Hepatocyte (in vitro differentiated cells): Measurements from ENCODE around the gene THAP4. TPM values are rescaled to one million over a fixed set of nuclear protein-coding genes. Genes with fewer than 3 reads are reported as not detected.

ENCODE experiments used
- DNase-seq: peaks from one replicate; pipeline ENCODE4 v3.0.0-alpha.2; 2016; ENCODE audit warnings: low spot score
- H2AFZ ChIP-seq: fragments of 200-600 bp; sonication (generic); 2 replicates; pipeline ENCODE4 v1.6.0; 2016; ENCODE audit warnings: antibody characterized with exemption, mild to moderate bottlenecking
- H3K27ac ChIP-seq: fragments of 200-600 bp; sonication (generic); 2 replicates; pipeline ENCODE4 v1.5.1; 2016; ENCODE audit warnings: mild to moderate bottlenecking
- H3K27me3 ChIP-seq: fragments of 200-600 bp; sonication (generic); 2 replicates; pipeline ENCODE4 v1.6.1; 2016
- H3K36me3 ChIP-seq: fragments of 200-600 bp; sonication (generic); replicated peaks from 2 replicates; pipeline ENCODE4 v1.5.1; 2016; ENCODE audit warnings: low read depth; ENCODE audit not compliant: insufficient read depth
- H3K4me1 ChIP-seq: fragments of 200-600 bp; sonication (generic); 2 replicates; pipeline ENCODE4 v1.5.1; 2016; ENCODE audit warnings: mild to moderate bottlenecking, moderate library complexity; ENCODE audit not compliant: insufficient read depth
- H3K4me2 ChIP-seq: fragments of 200-600 bp; sonication (generic); 2 replicates; pipeline ENCODE4 v1.6.0; 2016
- H3K4me3 ChIP-seq: fragments of 200-600 bp; sonication (generic); 2 replicates; pipeline ENCODE4 v1.5.1; 2016; ENCODE audit warnings: mild to moderate bottlenecking
- H3K79me2 ChIP-seq: fragments of 200-600 bp; sonication (generic); 2 replicates; pipeline ENCODE4 v1.6.0; 2017; ENCODE audit warnings: mild to moderate bottlenecking
- H3K9me2 ChIP-seq: fragments of 200-600 bp; sonication (generic); replicated peaks from 2 replicates; pipeline ENCODE4 v1.6.0; 2017; ENCODE audit warnings: mild to moderate bottlenecking; ENCODE audit not compliant: insufficient read depth
- H3K9me3 ChIP-seq: fragments of 200-600 bp; sonication (generic); 2 replicates; pipeline ENCODE4 v1.5.1; 2016; ENCODE audit warnings: low read depth, mild to moderate bottlenecking
- H4K20me1 ChIP-seq: fragments of 200-600 bp; sonication (generic); 2 replicates; pipeline ENCODE4 v1.6.0; 2016; ENCODE audit warnings: mild to moderate bottlenecking; ENCODE audit not compliant: insufficient read depth, poor library complexity, severe bottlenecking
- CTCF ChIP-seq: fragments of 200-600 bp; sonication (generic); IDR thresholded peaks from 2 replicates; pipeline ENCODE4 v1.5.1; 2016; ENCODE audit warnings: antibody characterized with exemption, mild to moderate bottlenecking; ENCODE audit not compliant: poor library complexity
- EZH2 ChIP-seq: fragments of 200-600 bp; sonication (generic); IDR thresholded peaks from 2 replicates; pipeline ENCODE4 v1.6.1; 2016; ENCODE audit warnings: antibody characterized with exemption, mild to moderate bottlenecking, borderline replicate concordance
- EZH2phosphoT487 ChIP-seq: fragments of 200-600 bp; sonication (generic); IDR thresholded peaks from one replicate; pipeline ENCODE4 v1.6.1; 2018; ENCODE audit warnings: antibody characterized with exemption, mild to moderate bottlenecking, low read depth, moderate library complexity; ENCODE audit not compliant: unreplicated experiment, severe bottlenecking
- WGBS: methylation state at CpG from one replicate; pipeline ENCODE4 v1.1.6; 2016; ENCODE audit warnings: low lambda C conversion rate; ENCODE audit errors: missing lambda C conversion rate; 5-methylcytosine and 5-hydroxymethylcytosine counted together
- polyA plus RNA-seq: library from polyadenylated mRNA; unstranded; fragments of >200 nt; fragmentation: Nextera tagmentation; extraction: Ambion mirVana; gene quantifications from 2 replicates; pipeline ENCODE4 v1.2.1, GENCODE V29; 2016
- total RNA-seq: library from RNA; depleted of rRNA; stranded (reverse); fragments of >200 nt; gene quantifications from 2 replicates; pipeline ENCODE4 v1.2.3, GENCODE V29; 2014

Gene THAP4
- total and polyA plus RNA-seq, 2 experiments from 2014 or later: 43.2 to 58.1 TPM

GRCh38 chr2:241652722-241653121 is 15.8 kb upstream of the THAP4 start:
- peaks cover 14% of the 10 kb centered on the region for H4K20me1 ChIP-seq
- no peak overlapping the region for H3K4me3 ChIP-seq
- H2AFZ ChIP-seq: no peak overlapping the region
- H3K9me2 ChIP-seq: no peaks in the 10 kb centered on the region
- H3K9me3 ChIP-seq: no peaks in the 10 kb centered on the region
- H3K4me1 ChIP-seq: no peaks in the 10 kb centered on the region
- DNase-seq: no peak
- no peaks in the 10 kb centered on the region for H3K27me3 ChIP-seq
- TF ChIP-seq CTCF (no peak), EZH2phosphoT487 (no peak), EZH2 (no peak)
- no peak overlapping the region for H3K27ac ChIP-seq
- peaks cover 28% of the 10 kb centered on the region for H3K79me2 ChIP-seq
- over 99% methylated on average over 9 of the region's 9 CpGs for WGBS
- no peak overlapping the region for H3K4me2 ChIP-seq
- H3K36me3 ChIP-seq: no peaks in the 10 kb centered on the region

- Histone ChIP-seq H3K27ac (no peak overlapping the region), H3K9me2 (no peaks in the 10 kb centered on the region), H3K79me2 (peaks cover 34% of the 10 kb centered on the region), H3K27me3 (no peaks in the 10 kb centered on the region), H3K4me2 (no peak overlapping the region), H3K4me1 (no peaks in the 10 kb centered on the region), H4K20me1 (peaks cover 14% of the 10 kb centered on the region), H3K4me3 (no peak overlapping the region), H2AFZ (no peak overlapping the region), H3K9me3 (no peaks in the 10 kb centered on the region), H3K36me3 (no peaks in the 10 kb centered on the region)
- DNase-seq: no peak
- WGBS: 99% methylated on average over 9 of the region's 9 CpGs
- TF ChIP-seq EZH2: no peak
- TF ChIP-seq EZH2phosphoT487: no peak
- no peak for TF ChIP-seq CTCF
Observed at GRCh38 chr2:241652142-241652541, 15.2 kb upstream of the THAP4 start.

GRCh38 chr2:241649927-241650326 is 13.0 kb upstream of the THAP4 start:
- H3K27me3 ChIP-seq: no peaks in the 10 kb centered on the region
- WGBS: 93% methylated on average over 6 of the region's 6 CpGs
- DNase-seq: no peak
- no peak overlapping the region for H3K4me3 ChIP-seq
- H3K9me3 ChIP-seq: no peaks in the 10 kb centered on the region
- TF ChIP-seq CTCF (no peak), EZH2phosphoT487 (no peak), EZH2 (no peak)
- H3K79me2 ChIP-seq: peaks cover 56% of the 10 kb centered on the region
- no peak overlapping the region for H3K4me2 ChIP-seq
- H2AFZ ChIP-seq: no peak overlapping the region
- H3K27ac ChIP-seq: no peak overlapping the region
- H3K4me1 ChIP-seq: no peaks in the 10 kb centered on the region
- H4K20me1 ChIP-seq: peaks cover 34% of the 10 kb centered on the region
- H3K36me3 ChIP-seq: no peaks in the 10 kb centered on the region
- no peaks in the 10 kb centered on the region for H3K9me2 ChIP-seq

DNA sequence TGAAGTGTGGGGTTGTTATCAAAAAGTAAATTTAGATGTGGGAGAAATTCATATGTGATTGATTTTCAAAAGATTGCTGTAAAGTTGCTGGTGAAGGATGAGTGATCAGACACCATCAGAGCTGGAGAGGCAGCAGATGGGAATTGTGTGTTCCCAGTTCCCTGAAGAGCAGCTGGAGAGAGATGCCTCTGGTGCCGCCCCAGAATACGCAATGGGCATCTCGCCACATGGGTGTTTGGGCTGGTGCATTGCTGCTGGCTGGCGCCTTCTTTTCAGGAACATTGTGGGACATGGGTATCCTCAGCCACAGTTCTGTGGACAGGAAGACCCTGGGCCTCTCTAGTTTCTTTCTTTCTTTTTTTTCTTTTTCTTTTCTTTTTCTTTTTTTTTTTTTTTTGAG is 12.4 kb upstream of the THAP4 start:
- H3K4me3 ChIP-seq: no peak overlapping the region
- no peak overlapping the region for H3K4me2 ChIP-seq
- no peaks in the 10 kb centered on the region for H3K4me1 ChIP-seq
- H3K27me3 ChIP-seq: no peaks in the 10 kb centered on the region
- TF ChIP-seq EZH2 (no peak), EZH2phosphoT487 (no peak), CTCF (no peak)
- peaks cover 38% of the 10 kb centered on the region for H4K20me1 ChIP-seq
- no peak overlapping the region for H3K27ac ChIP-seq
- H3K36me3 ChIP-seq: no peaks in the 10 kb centered on the region
- no peak overlapping the region for H2AFZ ChIP-seq
- peaks cover 61% of the 10 kb centered on the region for H3K79me2 ChIP-seq
- no peaks in the 10 kb centered on the region for H3K9me3 ChIP-seq
- no peak for DNase-seq
- no peaks in the 10 kb centered on the region for H3K9me2 ChIP-seq
- WGBS: 94% methylated on average over 4 of the region's 4 CpGs
